Measurements from ENCODE around the gene GSE1. TPM values are rescaled to one million over a fixed set of nuclear protein-coding genes. Genes with fewer than 3 reads are reported as not detected.

The GSE1 gene
- polyA plus RNA-seq (2013, experiment 1 of 2), result 33.4 TPM
- 32.2 TPM for polyA plus RNA-seq (2013, experiment 2 of 2)

DNA sequence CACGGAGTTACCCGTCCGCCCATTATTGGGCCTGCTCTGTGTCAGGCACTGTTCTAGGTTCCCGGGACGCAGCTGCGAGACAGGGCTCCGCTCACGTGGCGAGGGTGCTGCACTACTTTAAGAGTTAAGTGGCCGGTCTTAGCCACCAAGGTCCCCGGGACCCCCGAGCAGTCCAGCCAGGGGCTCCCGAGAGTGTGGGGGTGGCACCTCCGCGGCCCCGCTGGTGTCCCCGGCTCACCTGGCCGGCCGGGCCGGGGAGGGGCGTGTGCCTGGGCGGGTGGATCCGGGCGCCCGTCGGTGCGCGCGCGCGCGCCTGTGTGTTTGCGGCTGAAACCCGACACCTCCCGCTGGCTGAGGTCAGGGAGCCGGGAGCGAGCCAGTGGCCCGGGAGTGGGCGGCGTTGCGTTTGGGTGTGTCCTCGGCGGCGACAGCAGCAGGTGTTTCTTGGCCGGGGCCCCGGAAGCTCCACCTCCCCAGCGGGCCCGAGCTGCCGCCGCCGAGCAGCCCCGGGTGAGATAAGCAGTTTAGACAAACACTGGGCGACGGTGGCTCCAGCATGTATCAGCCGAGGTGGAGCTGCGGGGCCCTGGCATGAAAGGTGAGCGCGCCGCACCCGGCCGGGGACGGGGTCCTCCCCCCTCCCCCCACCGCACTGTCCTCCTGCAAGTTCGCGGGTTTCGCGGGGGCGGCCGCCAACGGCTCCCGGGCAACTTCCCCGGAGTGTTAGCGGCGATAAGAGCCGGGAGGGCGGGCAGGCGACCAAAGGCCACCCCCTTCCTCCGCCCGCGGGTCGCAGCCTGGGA lies at the start of gene GSE1:
TSS of gene GSE1 (plus strand) at position 522 of the 803 bp plus-strand sequence. CDS start at position 592, 70 bp downstream.
- Histone ChIP-seq H3K9me3 (ENCODE audit: insufficient read depth, low read depth, low read length) (no peaks in the 10 kb centered on the region), H3K4me3 (ENCODE audit: low read length) (peak within 1 kb of the TSS; percentile 80), H3K36me3 (ENCODE audit: insufficient read depth, low read length) (0 out of 2 replicates have a peak, but pooled peaks cover 7% of the 10 kb centered on the region), H3K27ac (ENCODE audit: low read depth, low read length) (peak within 1 kb of the TSS; percentile 96; the same call in 1 of the 2 replicates), H3K4me1 (ENCODE audit: insufficient read depth, low read length) (peaks cover 37% of the 10 kb centered on the region), H3K27me3 (ENCODE audit: insufficient read depth, low read length) (peaks cover 16% of the 10 kb centered on the region), H3K9ac (ENCODE audit: low read depth, low read length) (peak within 1 kb of the TSS; percentile 76)
- under 1% methylated on average over 80 of the region's 81 CpGs for WGBS

- Histone ChIP-seq H3K27me3 (ENCODE audit: insufficient read depth, low read length) (no peaks in the 10 kb centered on the region), H3K4me1 (ENCODE audit: insufficient read depth, low read length) (peaks cover 33% of the 10 kb centered on the region), H3K27ac (ENCODE audit: low read depth, low read length) (no peak overlapping the region), H3K9me3 (ENCODE audit: insufficient read depth, low read depth, low read length) (no peaks in the 10 kb centered on the region), H3K4me3 (ENCODE audit: low read length) (no peak overlapping the region), H3K9ac (ENCODE audit: low read depth, low read length) (no peak overlapping the region), H3K36me3 (ENCODE audit: insufficient read depth, low read length) (no peaks in the 10 kb centered on the region)
- 84% methylated on average over 19 of the region's 19 CpGs for WGBS
These were observed 49.4 kb upstream of the GSE1 start for GRCh38 chr16:85563515-85564276.

- H3K9ac ChIP-seq (ENCODE audit: low read depth, low read length), result no peak overlapping the region
- no peaks in the 10 kb centered on the region for H3K9me3 ChIP-seq (ENCODE audit: insufficient read depth, low read depth, low read length)
- WGBS, result 91% methylated on average over 16 of the region's 16 CpGs
- H3K27ac ChIP-seq (ENCODE audit: low read depth, low read length), result no peak overlapping the region
- peaks cover 31% of the 10 kb centered on the region for H3K4me1 ChIP-seq (ENCODE audit: insufficient read depth, low read length)
- no peak overlapping the region for H3K4me3 ChIP-seq (ENCODE audit: low read length)
- H3K27me3 ChIP-seq (ENCODE audit: insufficient read depth, low read length), result no peaks in the 10 kb centered on the region
- H3K36me3 ChIP-seq (ENCODE audit: insufficient read depth, low read length), result no peaks in the 10 kb centered on the region
These were observed 48.7 kb upstream of the GSE1 start for GRCh38 chr16:85564277-85565051.

DNA sequence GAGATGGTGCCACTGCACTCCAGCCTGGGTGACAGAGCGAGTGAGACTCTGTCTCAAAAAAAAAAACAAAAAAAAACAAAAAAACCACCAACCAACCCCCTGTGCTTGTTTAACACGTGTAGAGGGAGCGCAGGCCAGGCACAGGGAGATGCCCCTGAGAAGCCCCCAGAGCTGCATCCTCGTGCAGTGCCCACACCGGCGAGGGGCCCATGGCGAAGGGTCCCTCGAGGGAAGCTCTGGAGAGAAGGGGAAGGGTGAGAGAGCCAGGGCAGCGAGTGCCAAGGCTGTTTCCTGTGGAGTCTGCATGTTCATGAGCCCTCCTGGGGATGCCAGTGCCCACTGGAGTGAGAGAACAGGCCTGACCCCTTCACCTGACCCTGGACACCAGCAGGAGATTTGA lies 47.8 kb upstream of the GSE1 start:
- Histone ChIP-seq H3K27ac (ENCODE audit: low read depth, low read length) (no peak overlapping the region), H3K36me3 (ENCODE audit: insufficient read depth, low read length) (no peaks in the 10 kb centered on the region), H3K9me3 (ENCODE audit: insufficient read depth, low read depth, low read length) (no peaks in the 10 kb centered on the region), H3K4me1 (ENCODE audit: insufficient read depth, low read length) (peaks cover 36% of the 10 kb centered on the region), H3K4me3 (ENCODE audit: low read length) (no peak overlapping the region), H3K27me3 (ENCODE audit: insufficient read depth, low read length) (no peaks in the 10 kb centered on the region), H3K9ac (ENCODE audit: low read depth, low read length) (no peak overlapping the region)
- 93% methylated on average over 9 of the region's 9 CpGs for WGBS

- no peaks in the 10 kb centered on the region for H3K27me3 ChIP-seq (ENCODE audit: insufficient read depth, low read length)
- H3K4me3 ChIP-seq (ENCODE audit: low read length), result no peak overlapping the region
These were observed 47.2 kb upstream of the GSE1 start for GRCh38 chr16:85565801-85566526.

GRCh38 chr16:85566561-85567100 lies 46.5 kb upstream of the GSE1 start:
- Histone ChIP-seq H3K27me3 (ENCODE audit: insufficient read depth, low read length) (no peaks in the 10 kb centered on the region), H3K4me1 (ENCODE audit: insufficient read depth, low read length) (peaks cover 43% of the 10 kb centered on the region), H3K4me3 (ENCODE audit: low read length) (no peak overlapping the region), H3K27ac (ENCODE audit: low read depth, low read length) (peak overlapping the region; percentile 5; the same call in 1 of the 2 replicates), H3K9ac (ENCODE audit: low read depth, low read length) (no peak overlapping the region), H3K9me3 (ENCODE audit: insufficient read depth, low read depth, low read length) (no peaks in the 10 kb centered on the region), H3K36me3 (ENCODE audit: insufficient read depth, low read length) (no peaks in the 10 kb centered on the region)
- WGBS, result 7% methylated on average over 16 of the region's 19 CpGs

More at GRCh38 chr16:85565801-85566526, 47.2 kb upstream of the GSE1 start:
- Histone ChIP-seq H3K9ac (ENCODE audit: low read depth, low read length) (no peak overlapping the region), H3K36me3 (ENCODE audit: insufficient read depth, low read length) (no peaks in the 10 kb centered on the region), H3K4me1 (ENCODE audit: insufficient read depth, low read length) (peaks cover 42% of the 10 kb centered on the region), H3K9me3 (ENCODE audit: insufficient read depth, low read depth, low read length) (no peaks in the 10 kb centered on the region), H3K27ac (ENCODE audit: low read depth, low read length) (peak overlapping the region; percentile 5; the same call in 1 of the 2 replicates)
- 72% methylated on average over 23 of the region's 23 CpGs for whole genome bisulfite sequencing

DNA sequence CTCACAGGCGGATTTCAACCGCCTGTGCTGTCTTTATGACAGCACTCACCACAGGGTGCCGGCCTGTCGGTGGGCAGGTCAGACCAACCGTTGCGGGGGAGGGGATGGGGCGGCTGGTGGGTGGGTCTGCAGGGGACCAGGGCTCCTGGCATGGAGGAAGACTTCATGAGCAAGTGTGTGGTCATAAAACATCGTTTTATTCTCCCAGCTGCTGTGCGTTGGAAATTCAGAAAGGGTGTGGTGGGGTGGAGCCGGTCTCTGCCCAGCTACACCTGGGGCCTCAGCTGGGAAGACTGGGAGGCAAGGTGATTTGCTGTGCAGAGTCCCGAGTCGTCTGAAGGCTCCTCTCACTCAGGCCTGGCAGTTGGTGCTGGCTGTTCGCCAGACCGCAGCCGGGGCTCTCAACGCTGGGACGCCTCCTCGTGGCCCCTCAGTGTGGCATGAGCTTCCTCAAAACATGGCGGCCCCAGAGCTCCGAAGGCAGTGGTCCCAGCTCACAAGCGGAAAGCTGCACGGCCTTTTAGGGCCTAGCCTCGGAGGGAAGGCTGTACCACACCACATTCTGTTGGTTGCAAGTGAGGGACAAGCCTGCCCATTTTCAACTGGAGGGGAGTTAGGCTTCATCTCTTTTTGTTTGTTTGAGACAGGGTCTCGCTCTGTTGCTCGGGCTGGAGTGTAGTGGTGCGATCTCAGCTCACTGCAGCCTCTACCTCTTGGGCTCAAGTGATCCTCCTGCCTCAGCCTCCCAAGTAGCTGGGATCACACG lies 45.8 kb upstream of the GSE1 start:
- H3K4me1 ChIP-seq (ENCODE audit: insufficient read depth, low read length), result peaks cover 36% of the 10 kb centered on the region
- H3K9me3 ChIP-seq (ENCODE audit: insufficient read depth, low read depth, low read length), result no peaks in the 10 kb centered on the region
- 59% methylated on average over 27 of the region's 27 CpGs for WGBS
- H3K4me3 ChIP-seq (ENCODE audit: low read length), result no peak overlapping the region
- H3K27me3 ChIP-seq (ENCODE audit: insufficient read depth, low read length), result no peaks in the 10 kb centered on the region
- peak overlapping the region; percentile 35; the same call in 1 of the 2 replicates for H3K27ac ChIP-seq (ENCODE audit: low read depth, low read length)
- H3K9ac ChIP-seq (ENCODE audit: low read depth, low read length), result no peak overlapping the region
- no peaks in the 10 kb centered on the region for H3K36me3 ChIP-seq (ENCODE audit: insufficient read depth, low read length)

GRCh38 chr16:85567935-85568334 lies 45.2 kb upstream of the GSE1 start:
- Histone ChIP-seq H3K27me3 (ENCODE audit: insufficient read depth, low read length) (no peaks in the 10 kb centered on the region), H3K9ac (ENCODE audit: low read depth, low read length) (no peak overlapping the region), H3K36me3 (ENCODE audit: insufficient read depth, low read length) (no peaks in the 10 kb centered on the region), H3K4me3 (ENCODE audit: low read length) (no peak overlapping the region), H3K4me1 (ENCODE audit: insufficient read depth, low read length) (peaks cover 30% of the 10 kb centered on the region), H3K27ac (ENCODE audit: low read depth, low read length) (no peak overlapping the region), H3K9me3 (ENCODE audit: insufficient read depth, low read depth, low read length) (no peaks in the 10 kb centered on the region)
- WGBS, result 96% methylated on average over 4 of the region's 4 CpGs

- H3K27ac ChIP-seq (ENCODE audit: low read depth, low read length), result no peak overlapping the region
- H3K9me3 ChIP-seq (ENCODE audit: insufficient read depth, low read depth, low read length), result no peaks in the 10 kb centered on the region
- H3K9ac ChIP-seq (ENCODE audit: low read depth, low read length), result no peak overlapping the region
- H3K4me1 ChIP-seq (ENCODE audit: insufficient read depth, low read length), result peaks cover 26% of the 10 kb centered on the region
- H3K4me3 ChIP-seq (ENCODE audit: low read length), result no peak overlapping the region
- H3K27me3 ChIP-seq (ENCODE audit: insufficient read depth, low read length), result no peaks in the 10 kb centered on the region
- WGBS, result 92% methylated on average over 6 of the region's 8 CpGs
- no peaks in the 10 kb centered on the region for H3K36me3 ChIP-seq (ENCODE audit: insufficient read depth, low read length)
These were observed 44.6 kb upstream of the GSE1 start for GRCh38 chr16:85568519-85568918.
